H1 (cell line): ENCODE data around the gene BIN2. TPM values are rescaled to one million over a fixed set of nuclear protein-coding genes. Genes with fewer than 3 reads are reported as not detected.

Experiments
- CTCF ChIA-PET: fragments of 300-600 bp; sonication (Branson Sonifier 250); formaldehyde crosslinking; loops from one replicate; lab custom pipeline; 2021; ENCODE audit not compliant: partially characterized antibody; lab: Charles Lee
- POLR2A ChIA-PET: fragments of 300-600 bp; sonication (Branson Sonifier 250); formaldehyde crosslinking; loops from one replicate; lab custom pipeline; 2021; ENCODE audit warnings: inconsistent platforms; ENCODE audit not compliant: partially characterized antibody; lab: Charles Lee
- DNase-seq, 2 experiments: peaks; one replicate each; pipeline versions ENCODE4 v3.0.0 to v3.0.0-alpha.2; 2010 to 2022; ENCODE audit warnings: low spot score in 2 of 2, low read depth in 1 of 2, mixed read lengths in 1 of 2
- FAIRE-seq: peaks from 2 replicates; lab custom pipeline; 2011; peaks lifted over from hg19 to GRCh38; lab: Jason Lieb, UNC
- H2AFZ ChIP-seq: 2 replicates; pipeline ENCODE4 v1.8.1; 2012; ENCODE audit warnings: low read length, inconsistent platforms
- H2AK5ac ChIP-seq: 2 replicates; pipeline ENCODE4 v1.6.1; 2013; ENCODE audit warnings: low read depth, low read length
- H2BK120ac ChIP-seq: replicated peaks from 2 replicates; pipeline ENCODE3; 2013; ENCODE audit warnings: low read depth, low read length, inconsistent platforms
- H2BK12ac ChIP-seq: 2 replicates; pipeline ENCODE4 v1.6.1; 2013; ENCODE audit warnings: low read depth, low read length
- H2BK15ac ChIP-seq: 2 replicates; pipeline ENCODE4 v1.6.1; 2013; ENCODE audit warnings: low read length
- H2BK20ac ChIP-seq: 2 replicates; pipeline ENCODE4 v1.6.1; 2013; ENCODE audit warnings: low read length
- H2BK5ac ChIP-seq: 2 replicates; pipeline ENCODE4 v1.6.1; 2013; ENCODE audit warnings: low read depth, low read length
- H3K14ac ChIP-seq: 2 replicates; pipeline ENCODE4 v1.6.1; 2013; ENCODE audit warnings: inconsistent platforms; ENCODE audit not compliant: insufficient read length
- H3K18ac ChIP-seq: 2 replicates; pipeline ENCODE4 v1.6.1; 2013; ENCODE audit warnings: low read length; ENCODE audit errors: extremely low read depth
- H3K23ac ChIP-seq: 2 replicates; pipeline ENCODE4 v1.6.1; 2013; ENCODE audit warnings: inconsistent platforms; ENCODE audit not compliant: insufficient read length
- H3K23me2 ChIP-seq: 2 replicates; pipeline ENCODE4 v1.6.1; 2013; ENCODE audit warnings: low read depth, low read length
- H3K27ac ChIP-seq: 2 replicates; pipeline ENCODE4 v1.6.1; 2011; ENCODE audit warnings: low read depth, low read length, inconsistent platforms
- H3K27me3 ChIP-seq, 4 experiments: replicated peaks in 1 of 4; 1 replicate in 1 of 4; 2 replicates in 3 of 4; pipeline versions ENCODE4 v1.6.1 to v1.8.1; 2011 to 2013; ENCODE audit warnings: low read length in 3 of 4, mild to moderate bottlenecking in 3 of 4, inconsistent platforms in 2 of 4, mixed read lengths in 2 of 4, moderate library complexity in 1 of 4; ENCODE audit not compliant: control insufficient read depth in 3 of 4, insufficient read depth in 3 of 4; ENCODE audit errors: extremely low read depth in 1 of 4
- H3K36me3 ChIP-seq, 4 experiments: 2 replicates each; pipeline versions ENCODE4 v1.6.1 to v1.8.1; 2011 to 2013; ENCODE audit warnings: mild to moderate bottlenecking in 4 of 4, low read length in 3 of 4, moderate library complexity in 2 of 4, control low read depth in 1 of 4, inconsistent platforms in 1 of 4; ENCODE audit not compliant: insufficient read depth in 4 of 4, control insufficient read depth in 2 of 4
- H3K4ac ChIP-seq: replicated peaks from 2 replicates; pipeline ENCODE3; 2013; ENCODE audit warnings: low read length, low read depth, mixed read lengths, inconsistent platforms; ENCODE audit not compliant: insufficient read length
- H3K4me1 ChIP-seq, 4 experiments: replicated peaks in 1 of 4; 1 replicate in 1 of 4; 2 replicates in 3 of 4; pipeline versions ENCODE4 v1.6.1 to v1.8.1; 2011 to 2013; ENCODE audit warnings: low read length in 3 of 4, inconsistent platforms in 2 of 4, mixed read lengths in 1 of 4; ENCODE audit not compliant: insufficient read depth in 4 of 4, control insufficient read depth in 3 of 4
- H3K4me2 ChIP-seq, 2 experiments: 2 replicates each; pipeline versions ENCODE4 v1.6.1 to v1.8.1; 2011 to 2013; ENCODE audit warnings: low read depth in 2 of 2, low read length in 2 of 2, control low read depth in 1 of 2, inconsistent platforms in 1 of 2, mild to moderate bottlenecking in 1 of 2; ENCODE audit not compliant: insufficient read depth in 1 of 2
- H3K4me3 ChIP-seq, 4 experiments: fragments of 200-600, 300-600 bp in 1 of 4; sonication (generic), shearing (Covaris generic), sonication (Bioruptor Twin) in 1 of 4; 2 replicates each; pipeline versions ENCODE4 v1.5.1 to v1.8.1; 2011 to 2016; ENCODE audit warnings: low read length in 4 of 4, low read depth in 3 of 4, control low read depth in 2 of 4, inconsistent platforms in 2 of 4, mild to moderate bottlenecking in 2 of 4, mixed read lengths in 1 of 4, moderate library complexity in 1 of 4; ENCODE audit not compliant: insufficient read depth in 2 of 4; ENCODE audit errors: extremely low read depth in 1 of 4
- H3K56ac ChIP-seq: replicated peaks from 2 replicates; pipeline ENCODE3; 2013; ENCODE audit warnings: low read depth, mild to moderate bottlenecking, mixed read lengths, low read length, inconsistent platforms; ENCODE audit not compliant: insufficient read length
- H3K79me1 ChIP-seq: 2 replicates; pipeline ENCODE4 v1.6.1; 2013; ENCODE audit warnings: low read depth, low read length, control low read depth
- H3K79me2 ChIP-seq, 2 experiments: 2 replicates each; pipeline versions ENCODE4 v1.6.1 to v1.8.1; 2012 to 2013; ENCODE audit warnings: low read length in 2 of 2, mild to moderate bottlenecking in 2 of 2, inconsistent platforms in 1 of 2; ENCODE audit not compliant: insufficient read depth in 2 of 2, control insufficient read depth in 1 of 2
- H3K9ac ChIP-seq, 4 experiments: replicated peaks in 1 of 4; 1 replicate in 1 of 4; 2 replicates in 3 of 4; pipeline versions ENCODE4 v1.6.1 to v1.8.1; 2011 to 2013; ENCODE audit warnings: low read depth in 3 of 4, low read length in 3 of 4, control low read depth in 2 of 4, mild to moderate bottlenecking in 2 of 4, moderate library complexity in 2 of 4, inconsistent platforms in 1 of 4; ENCODE audit errors: extremely low read depth in 1 of 4
- H3K9me3 ChIP-seq, 2 experiments: 2 replicates each; pipeline versions ENCODE4 v1.6.1 to v1.8.1; 2012 to 2013; ENCODE audit warnings: mild to moderate bottlenecking in 2 of 2, moderate library complexity in 2 of 2, control low read depth in 1 of 2, inconsistent platforms in 1 of 2, low read depth in 1 of 2, low read length in 1 of 2, mixed read lengths in 1 of 2; ENCODE audit not compliant: insufficient read depth in 2 of 2
- H4K20me1 ChIP-seq, 2 experiments: replicated peaks in 1 of 2; 2 replicates each; pipeline versions ENCODE3 to v1.8.1; 2011 to 2013; ENCODE audit warnings: inconsistent platforms in 2 of 2, low read length in 2 of 2, mild to moderate bottlenecking in 1 of 2; ENCODE audit not compliant: insufficient read depth in 2 of 2, control insufficient read depth in 1 of 2
- H4K5ac ChIP-seq: 2 replicates; pipeline ENCODE4 v1.6.1; 2013; ENCODE audit warnings: low read length, low read depth, mixed read lengths, inconsistent platforms; ENCODE audit not compliant: insufficient read length
- H4K8ac ChIP-seq: 2 replicates; pipeline ENCODE4 v1.8.0; 2013; ENCODE audit warnings: mild to moderate bottlenecking, moderate library complexity, low read length, inconsistent platforms; ENCODE audit not compliant: insufficient read depth; ENCODE audit errors: extremely low read depth
- H4K91ac ChIP-seq: replicated peaks from 2 replicates; pipeline ENCODE3; 2013; ENCODE audit warnings: low read length, mixed read lengths, inconsistent platforms; ENCODE audit not compliant: insufficient read length
- ATF3 ChIP-seq: IDR thresholded peaks from 2 replicates; pipeline ENCODE4 v1.6.1; 2011; ENCODE audit warnings: low read depth, mild to moderate bottlenecking, low read length; ENCODE audit not compliant: insufficient read depth
- BRCA1 ChIP-seq: IDR thresholded peaks from 2 replicates; pipeline ENCODE4 v1.6.1; 2012; ENCODE audit warnings: low read depth, low read length, improper control_type of control experiment
- CEBPB ChIP-seq: IDR thresholded peaks from 2 replicates; pipeline ENCODE4 v1.6.1; 2012; ENCODE audit warnings: low read depth, low read length
- CHD2 ChIP-seq: IDR thresholded peaks from 2 replicates; pipeline ENCODE4 v1.6.1; 2012; ENCODE audit warnings: low read length, improper control_type of control experiment
- E2F6 ChIP-seq: IDR thresholded peaks from 2 replicates; pipeline ENCODE4 v1.6.1; 2012; ENCODE audit warnings: inconsistent platforms
- GABPA ChIP-seq: IDR thresholded peaks from 2 replicates; pipeline ENCODE4 v1.6.1; 2011; ENCODE audit warnings: mild to moderate bottlenecking, low read length, moderate library complexity, borderline replicate concordance; ENCODE audit not compliant: insufficient read depth
- MAFK ChIP-seq: IDR thresholded peaks from 2 replicates; pipeline ENCODE4 v1.6.1; 2012; ENCODE audit warnings: low read depth, mild to moderate bottlenecking, improper control_type of control experiment, low read length
- MAX ChIP-seq: IDR thresholded peaks from 2 replicates; pipeline ENCODE4 v1.6.1; 2012; ENCODE audit warnings: inconsistent platforms
- POLR2A ChIP-seq, 2 experiments: IDR thresholded peaks; 1 replicate in 1 of 2; 2 replicates in 1 of 2; pipeline ENCODE4 v1.6.1; 2011; ENCODE audit warnings: low read depth in 2 of 2, low read length in 2 of 2, mild to moderate bottlenecking in 2 of 2; ENCODE audit errors: control extremely low read depth in 1 of 2
- RBBP5 ChIP-seq: IDR thresholded peaks from 2 replicates; pipeline ENCODE4 v1.7.1; 2012; ENCODE audit warnings: low read depth, mild to moderate bottlenecking, inconsistent platforms, low read length, moderate library complexity, borderline replicate concordance
- RFX5 ChIP-seq: IDR thresholded peaks from 2 replicates; pipeline ENCODE4 v1.6.1; 2011; ENCODE audit warnings: low read depth, low read length, improper control_type of control experiment, borderline replicate concordance
- SIN3A ChIP-seq, 2 experiments: IDR thresholded peaks in 1 of 2; conservative IDR thresholded peaks in 1 of 2; 2 replicates each; pipeline ENCODE4 v1.6.1; 2011 to 2012; ENCODE audit warnings: low read length in 2 of 2, improper control_type of control experiment in 1 of 2, low read depth in 1 of 2, mild to moderate bottlenecking in 1 of 2
- TAF1 ChIP-seq: IDR thresholded peaks from 2 replicates; pipeline ENCODE4 v1.6.1; 2011; ENCODE audit warnings: mild to moderate bottlenecking, low read depth, low read length
- ZNF274 ChIP-seq: IDR thresholded peaks from 2 replicates; pipeline ENCODE4 v1.7.0; 2012; ENCODE audit warnings: low read length, borderline replicate concordance; ENCODE audit errors: extremely low read depth
- WGBS, 2 experiments: shearing (Covaris generic) in 1 of 2; methylation state at CpG; one replicate each; pipeline versions ENCODE4 v1.1.6 to v1.1.7; 2013 to 2015; ENCODE audit warnings: low lambda C conversion rate in 2 of 2, mixed read lengths in 2 of 2, inconsistent platforms in 1 of 2, low coverage in 1 of 2, missing lambda C conversion rate in 1 of 2; ENCODE audit not compliant: insufficient replicate concordance in 2 of 2, insufficient coverage in 1 of 2, insufficient read length in 1 of 2; ENCODE audit errors: extremely low coverage in 1 of 2, missing lambda C conversion rate in 1 of 2; 5-methylcytosine and 5-hydroxymethylcytosine counted together
- polyA plus RNA-seq, 7 experiments: library from polyadenylated mRNA; depleted of rRNA in 3 of 7; stranded (reverse) in 5 of 7; unstranded in 2 of 7; fragments of >200 nt in 5 of 7; fragments of 200-250 nt in 2 of 7; gene quantifications; 1 replicate in 5 of 7; 2 replicates in 1 of 7; 4 replicates in 1 of 7; pipeline versions ENCODE4 v1.2.1 to v1.2.3, GENCODE V29; 2011 to 2013; ENCODE audit warnings: missing spikeins in 2 of 7, mixed read lengths in 2 of 7
- total RNA-seq: library from RNA; stranded (reverse); fragmentation: NEBNext Ultra II Directional; extraction: Animal tissue kit (Norgen Biotek cat#: 25700); gene quantifications from 2 replicates; pipeline ENCODE4 v1.2.1, GENCODE V29; 2021

Gene BIN2
- total and polyA plus RNA-seq, 2 of the 8 experiments (the other 6 are each of a cell fraction or from before 2014, with no cell fraction given): not detected

- CTCF ChIA-PET: no interaction called here
- TF ChIP-seq TAF1 (no peak), POLR2A (IDR thresholded peaks at IDR 0.05; ENCODE audit: control extremely low read depth in 1 of 2, low read depth in 2 of 2, low read length in 2 of 2) (no peak), RBBP5 (no peak), E2F6 (no peak), ATF3 (no peak), MAX (no peak), BRCA1 (no peak), CHD2 (no peak), CEBPB (no peak), MAFK (no peak), ZNF274 (no peak), SIN3A (conservative IDR thresholded peaks at IDR 0.05 in 1 of 2, IDR thresholded peaks at IDR 0.05 in 1 of 2; ENCODE audit: low read depth in 1 of 2, low read length in 2 of 2) (no peak), RFX5 (no peak), GABPA (no peak)
Measured at GRCh38 chr12:51346581-51346980, 22.6 kb upstream of the BIN2 start, which contains the start of gene CELA1. TSS of gene CELA1 (minus strand) at chr12:51346679. CDS start at chr12:51346638, 41 bp downstream.

More at GRCh38 chr12:51346581-51346980, 22.6 kb upstream of the BIN2 start, which contains the start of gene CELA1:
- Histone ChIP-seq H3K56ac (no peak within 1 kb of the TSS), H3K4me3 (no peak within 1 kb of the TSS), H3K14ac (no peak within 1 kb of the TSS), H3K36me3 (no peaks in the 10 kb centered on the region), H3K9me3 (no peaks in the 10 kb centered on the region), H3K27me3 (no peaks in the 10 kb centered on the region), H2AFZ (no peak within 1 kb of the TSS), H4K20me1 (no peaks in the 10 kb centered on the region), H2BK120ac (no peak within 1 kb of the TSS), H2BK20ac (no peak within 1 kb of the TSS), H4K8ac (no peak within 1 kb of the TSS; the same call in 1 of the 2 replicates), H3K23me2 (no peaks in the 10 kb centered on the region), H4K5ac (no peak within 1 kb of the TSS), H3K27ac (no peak within 1 kb of the TSS), H3K4ac (no peak within 1 kb of the TSS), H3K23ac (no peak within 1 kb of the TSS), H2BK15ac (no peak within 1 kb of the TSS), H3K9ac (no peak within 1 kb of the TSS), H3K79me2 (no peaks in the 10 kb centered on the region), H2BK12ac (no peak within 1 kb of the TSS), H3K4me2 (no peak within 1 kb of the TSS), H3K4me1 (peaks cover 0 to 2% (median 2%) of the 10 kb centered on the region in 4 experiments; a peak in 1 of 7 replicates), H4K91ac (no peak within 1 kb of the TSS), H3K18ac (no peak within 1 kb of the TSS), H2AK5ac (no peak within 1 kb of the TSS), H3K79me1 (no peaks in the 10 kb centered on the region), H2BK5ac (no peak within 1 kb of the TSS)
- FAIRE-seq (no peak), DNase-seq (no peak)
- WGBS, 2 experiments: 96% methylated on average over 3 of the region's 3 CpGs; no CpG with 5 or more reads in 1 of the 2 experiments
- POLR2A ChIA-PET: interaction anchor here (2.6 kb wide), 1 partner anchor 77 kb away, joined by 10 read pairs; the partner anchor contains the start of gene SMAGP
